Measurements from ENCODE around the gene HOXA5.

Gene HOXA5

GRCh38 chr7:27116031-27116961 is 27.2 kb downstream of the HOXA5 start:
- DNase-seq = no peak

GRCh38 chr7:27115221-27116026 is 28.1 kb downstream of the HOXA5 start:
- no peak for DNase-seq

- DNase-seq = no peak
Observed at GRCh38 chr7:27114881-27115220, 28.6 kb downstream of the HOXA5 start.

DNA sequence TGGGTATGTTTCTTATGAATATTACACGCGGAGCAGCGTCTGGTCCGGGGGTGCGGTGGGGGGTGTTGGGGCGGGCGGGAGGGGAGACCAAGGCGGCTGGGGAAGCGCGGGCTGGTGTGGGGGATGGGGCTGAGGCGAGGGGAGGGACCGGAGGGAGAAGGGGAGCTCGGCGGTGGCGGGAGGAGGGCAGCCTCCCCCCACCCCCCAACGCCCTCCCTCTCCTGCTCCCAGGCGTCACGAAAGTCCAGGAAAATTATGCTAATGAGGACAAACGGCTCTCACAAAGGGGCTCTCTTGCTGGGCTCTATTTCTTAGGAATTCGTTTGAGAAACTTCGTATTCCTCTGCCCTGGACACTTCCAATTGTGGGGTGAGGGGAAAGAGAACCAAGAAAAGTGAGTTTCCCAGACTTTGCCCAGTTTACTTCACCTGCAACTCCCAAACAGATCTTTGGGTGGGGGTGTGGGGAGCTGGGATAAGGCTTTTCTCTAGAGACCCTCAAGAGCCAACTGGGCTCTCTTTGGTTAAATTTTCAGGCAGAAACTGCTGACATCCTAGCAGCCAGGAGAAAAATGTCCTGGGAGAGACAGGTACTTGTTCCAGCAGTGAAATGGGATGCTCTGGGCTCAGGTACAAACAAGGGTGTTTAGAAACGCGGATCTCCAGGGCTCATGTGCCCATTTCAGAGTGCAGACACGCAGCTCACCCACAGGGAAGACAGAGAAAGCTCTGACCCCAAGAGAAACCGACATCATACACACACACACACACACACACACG is 29.3 kb downstream of the HOXA5 start:
- DNase-seq = no peak

- no peak for DNase-seq
Observed at GRCh38 chr7:27112955-27113949, 30.2 kb downstream of the HOXA5 start.

DNA sequence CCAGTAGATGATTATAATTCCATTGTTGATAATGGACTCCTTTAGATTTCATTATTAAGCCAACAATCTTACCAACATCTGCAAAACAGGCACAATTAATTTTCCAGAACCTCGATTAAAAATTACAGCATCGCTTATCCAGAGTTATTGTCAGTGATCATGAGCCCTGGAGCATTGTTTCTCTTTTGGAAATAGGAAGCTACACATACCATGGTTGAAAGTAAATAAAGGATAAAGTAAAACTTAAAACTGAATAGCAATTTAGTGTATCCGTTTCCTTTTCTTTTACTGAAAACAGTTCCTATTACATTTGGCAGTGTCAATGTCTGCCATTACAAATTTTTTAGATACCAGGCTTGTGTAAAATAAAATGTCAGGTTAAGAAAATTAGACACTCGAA is 31.1 kb downstream of the HOXA5 start:
- DNase-seq = no peak

GRCh38 chr7:27111751-27112277 is 31.7 kb downstream of the HOXA5 start:
- no peak for DNase-seq

- DNase-seq = no peak
Observed at GRCh38 chr7:27111042-27111750, 32.3 kb downstream of the HOXA5 start.

- no peak for DNase-seq
Observed at GRCh38 chr7:27110186-27111031, 33.1 kb downstream of the HOXA5 start.

GRCh38 chr7:27109466-27110185 is 33.9 kb downstream of the HOXA5 start:
- DNase-seq = no peak

DNA sequence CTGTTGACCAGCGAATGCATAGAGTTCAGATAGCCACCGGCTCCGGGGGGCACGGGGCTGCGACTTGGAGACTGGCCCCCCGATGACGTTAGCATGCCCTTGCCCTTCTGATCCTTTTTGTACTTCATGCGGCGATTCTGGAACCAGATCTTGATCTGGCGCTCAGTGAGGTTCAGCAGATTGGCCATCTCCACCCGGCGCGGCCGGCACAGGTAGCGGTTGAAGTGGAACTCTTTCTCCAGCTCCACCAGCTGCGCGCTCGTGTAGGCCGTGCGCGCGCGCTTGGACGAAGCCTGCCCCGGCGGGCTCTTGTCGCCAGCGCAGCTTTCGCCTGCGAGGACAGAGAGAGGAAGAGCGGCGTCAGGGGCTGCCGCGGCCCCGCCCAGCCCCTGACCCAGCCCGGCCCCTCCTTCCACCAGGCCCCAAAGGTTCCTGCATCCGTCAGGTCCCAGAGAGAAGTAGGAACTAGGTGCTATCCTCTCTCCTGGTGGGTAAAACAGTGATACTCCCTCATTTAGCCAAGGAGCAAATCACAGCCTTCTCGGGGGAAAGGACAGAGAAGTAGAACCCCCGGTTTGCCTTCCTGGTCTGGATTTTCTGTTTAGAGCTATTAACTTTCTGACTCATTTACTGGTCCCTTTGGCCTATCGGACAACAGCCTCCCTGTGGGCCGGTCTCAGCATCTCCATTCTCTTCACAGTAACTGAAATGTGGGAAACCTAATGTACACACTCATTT is 34.9 kb downstream of the HOXA5 start:
- no peak for DNase-seq

- no peak for DNase-seq
Observed at GRCh38 chr7:27107391-27108381, 35.8 kb downstream of the HOXA5 start.

DNA sequence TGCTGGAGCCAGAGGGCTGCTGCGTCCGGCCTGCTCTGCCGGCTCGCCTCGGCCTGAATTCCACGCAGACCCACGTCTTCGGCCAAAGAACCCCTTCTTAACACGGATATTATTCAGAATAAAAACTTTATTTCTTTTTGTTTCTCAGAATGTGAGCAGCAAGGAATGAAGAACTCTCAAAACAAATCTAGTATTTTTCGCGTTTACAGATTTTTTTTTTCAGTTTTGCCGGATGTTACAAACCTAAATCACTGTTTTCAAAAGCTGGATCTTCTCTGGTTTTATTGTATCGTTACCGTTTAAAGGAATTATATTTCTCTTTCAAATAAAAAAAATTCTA is 36.6 kb downstream of the HOXA5 start:
- no peak for DNase-seq

GRCh38 chr7:27106181-27106900 is 37.1 kb downstream of the HOXA5 start:
- DNase-seq = no peak

DNA sequence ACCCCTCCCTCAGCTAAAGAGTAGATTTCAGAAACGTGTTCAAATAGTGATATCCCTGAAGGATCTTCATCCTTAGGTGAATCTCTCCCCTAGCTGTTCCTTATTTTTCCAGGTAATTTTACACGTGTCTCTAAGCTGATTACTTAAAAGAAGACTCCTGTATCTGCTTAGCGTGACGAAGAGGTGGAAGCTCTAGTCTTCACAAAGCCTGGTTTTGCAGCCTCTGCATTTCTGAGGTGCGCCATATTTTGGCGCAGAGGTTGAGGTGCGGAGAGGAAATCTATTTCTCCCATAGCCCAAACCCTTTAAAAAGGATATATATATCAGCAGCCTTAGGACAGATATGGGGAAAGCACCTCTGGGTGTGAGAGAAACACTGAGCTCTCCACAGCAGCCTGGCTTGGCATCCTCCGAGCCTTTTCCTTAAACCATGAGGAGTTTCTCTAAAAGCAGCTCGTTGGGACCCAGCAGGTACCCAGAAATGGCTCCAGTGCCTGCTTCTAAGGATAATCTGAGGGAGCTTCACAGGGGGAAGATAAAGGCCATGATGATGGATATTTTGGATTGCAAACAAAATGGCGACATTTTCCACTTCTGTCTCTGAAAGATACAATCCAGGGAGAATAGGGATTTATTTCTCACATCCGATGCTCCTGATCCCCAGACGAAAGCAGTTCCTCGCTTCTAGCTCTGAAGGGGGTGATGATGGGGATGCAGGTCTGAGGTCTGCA is 38.0 kb downstream of the HOXA5 start:
- DNase-seq = no peak

Measured in NCI-H2227 treated with DMSO at 0.1 percent for 48 hours (cell line).